Astrocyte (in vitro differentiated cells and primary cell): ENCODE data around the gene UNKL. TPM values are rescaled to one million over a fixed set of nuclear protein-coding genes. Genes with fewer than 3 reads are reported as not detected.

Experiments used
- DNase-seq: peaks from one replicate; pipeline ENCODE4 v3.0.0-alpha.2; 2010; ENCODE audit warnings: low read depth
- FAIRE-seq: peaks from 2 replicates; lab custom pipeline; 2011; peaks lifted over from hg19 to GRCh38; lab: Jason Lieb, UNC
- H2AFZ ChIP-seq: 2 replicates; pipeline ENCODE4 v1.6.0; 2012; ENCODE audit warnings: low read depth, low read length, inconsistent platforms
- H3K27ac ChIP-seq: 2 replicates; pipeline ENCODE4 v1.5.1; 2011; ENCODE audit warnings: low read depth, low read length, inconsistent platforms
- H3K27me3 ChIP-seq: 2 replicates; pipeline ENCODE4 v1.6.0; 2011; ENCODE audit warnings: low read length, inconsistent platforms; ENCODE audit not compliant: insufficient read depth
- H3K36me3 ChIP-seq: 2 replicates; pipeline ENCODE4 v1.5.1; 2011; ENCODE audit warnings: low read length, inconsistent platforms; ENCODE audit not compliant: insufficient read depth
- H3K4me1 ChIP-seq: 2 replicates; pipeline ENCODE4 v1.5.1; 2011; ENCODE audit warnings: low read length, inconsistent platforms; ENCODE audit not compliant: insufficient read depth
- H3K4me2 ChIP-seq: 2 replicates; pipeline ENCODE4 v1.6.0; 2012; ENCODE audit warnings: low read length, inconsistent platforms
- H3K4me3 ChIP-seq: 2 replicates; pipeline ENCODE4 v1.5.1; 2011; ENCODE audit warnings: low read depth, mild to moderate bottlenecking, low read length, inconsistent platforms; ENCODE audit not compliant: insufficient read depth
- H3K79me2 ChIP-seq: 2 replicates; pipeline ENCODE4 v1.6.0; 2012; ENCODE audit warnings: mild to moderate bottlenecking, low read length, inconsistent platforms; ENCODE audit not compliant: insufficient read depth
- H3K9ac ChIP-seq: 2 replicates; pipeline ENCODE4 v1.6.0; 2012; ENCODE audit warnings: mild to moderate bottlenecking, low read length, inconsistent platforms
- H3K9me3 ChIP-seq: 2 replicates; pipeline ENCODE4 v1.5.1; 2012; ENCODE audit warnings: low read depth, mild to moderate bottlenecking, low read length, inconsistent platforms; ENCODE audit not compliant: insufficient read depth
- H4K20me1 ChIP-seq: 2 replicates; pipeline ENCODE4 v1.6.0; 2012; ENCODE audit warnings: low read length, inconsistent platforms; ENCODE audit not compliant: insufficient read depth
- H3K27ac Mint-ChIP-seq: one replicate; pipeline ENCODE4 v1.8.0; 2021; ENCODE audit warnings: mild to moderate bottlenecking, mixed read lengths; ENCODE audit not compliant: unreplicated experiment
- H3K27me3 Mint-ChIP-seq: one replicate; pipeline ENCODE4 v1.8.0; 2021; ENCODE audit warnings: low read depth, mixed read lengths; ENCODE audit not compliant: unreplicated experiment
- H3K36me3 Mint-ChIP-seq: one replicate; pipeline ENCODE4 v1.8.0; 2021; ENCODE audit warnings: low read depth, mixed read lengths; ENCODE audit not compliant: unreplicated experiment
- H3K4me1 Mint-ChIP-seq: one replicate; pipeline ENCODE4 v1.8.0; 2021; ENCODE audit warnings: low read depth, mixed read lengths; ENCODE audit not compliant: unreplicated experiment
- H3K4me3 Mint-ChIP-seq: one replicate; pipeline ENCODE4 v1.8.0; 2021; ENCODE audit warnings: mild to moderate bottlenecking, moderate library complexity, mixed read lengths; ENCODE audit not compliant: unreplicated experiment
- H3K9me3 Mint-ChIP-seq: one replicate; pipeline ENCODE4 v1.8.0; 2021; ENCODE audit warnings: mild to moderate bottlenecking, mixed read lengths; ENCODE audit not compliant: unreplicated experiment
- CTCF ChIP-seq: IDR thresholded peaks from 2 replicates; pipeline ENCODE4 v1.5.1; 2011; ENCODE audit warnings: low read depth, mild to moderate bottlenecking, inconsistent platforms, low read length, moderate library complexity; ENCODE audit not compliant: insufficient read depth
- EZH2 ChIP-seq: IDR thresholded peaks from 2 replicates; pipeline ENCODE4 v1.6.1; 2012; ENCODE audit warnings: mild to moderate bottlenecking, low read length, inconsistent platforms; ENCODE audit not compliant: insufficient read depth
- total RNA-seq: library from RNA; stranded (reverse); gene quantifications from 2 replicates; pipeline ENCODE4 v1.2.1, GENCODE V29; 2021

Gene UNKL
- total RNA-seq, 1 donor from 2014 or later = 10.7 TPM

DNA sequence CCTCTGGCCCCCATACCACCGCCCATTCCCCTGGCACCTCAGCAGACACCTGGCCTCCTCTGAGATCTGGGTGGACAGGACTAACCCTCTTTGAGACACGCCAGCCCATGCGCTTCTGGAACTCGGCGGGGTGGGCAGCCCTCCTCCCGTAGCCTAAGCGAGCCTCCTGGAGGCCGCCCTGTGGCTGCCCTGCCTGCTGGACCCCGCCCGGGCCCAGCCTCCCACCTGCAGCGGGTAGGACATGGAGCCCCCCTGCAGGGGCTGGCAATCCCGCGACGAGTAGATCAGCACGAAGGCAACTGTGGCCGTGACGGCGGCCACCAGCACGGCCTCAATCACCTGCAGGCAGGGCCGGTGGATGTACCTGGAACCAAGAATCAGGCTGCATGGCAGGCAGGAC lies 38.0 kb upstream of the UNKL start:
- H3K27ac Mint-ChIP-seq = no peak overlapping the region
- H3K4me2 ChIP-seq = no peak overlapping the region
- H3K4me1 ChIP-seq = no peaks in the 10 kb centered on the region
- no peaks in the 10 kb centered on the region for H3K36me3 ChIP-seq
- H3K36me3 Mint-ChIP-seq = peaks cover 9% of the 10 kb centered on the region
- H3K9me3 Mint-ChIP-seq = no peaks in the 10 kb centered on the region
- H3K4me3 ChIP-seq = no peak overlapping the region
- H4K20me1 ChIP-seq = no peaks in the 10 kb centered on the region
- no peak for TF ChIP-seq EZH2
- TF ChIP-seq CTCF = no peak
- no peaks in the 10 kb centered on the region for H3K27me3 Mint-ChIP-seq
- H3K9ac ChIP-seq = no peak overlapping the region
- H3K4me1 Mint-ChIP-seq = no peaks in the 10 kb centered on the region
- no peaks in the 10 kb centered on the region for H3K79me2 ChIP-seq
- no peaks in the 10 kb centered on the region for H3K9me3 ChIP-seq
- DNase-seq = no peak
- no peak overlapping the region for H3K27ac ChIP-seq
- H2AFZ ChIP-seq = no peak overlapping the region
- no peaks in the 10 kb centered on the region for H3K27me3 ChIP-seq
- no peak for FAIRE-seq
- no peak overlapping the region for H3K4me3 Mint-ChIP-seq

GRCh38 chr16:1451702-1452392 lies 37.3 kb upstream of the UNKL start:
- H3K36me3 Mint-ChIP-seq = peaks cover 9% of the 10 kb centered on the region
- DNase-seq (no peak), FAIRE-seq (no peak)
- peak overlapping the region; percentile 41 for H3K27ac Mint-ChIP-seq
- H3K27me3 Mint-ChIP-seq = no peaks in the 10 kb centered on the region
- no peak overlapping the region for H3K4me3 Mint-ChIP-seq
- no peak overlapping the region for H3K4me2 ChIP-seq
- H3K9me3 ChIP-seq = no peaks in the 10 kb centered on the region
- no peak overlapping the region for H3K9ac ChIP-seq
- H3K4me1 Mint-ChIP-seq = no peaks in the 10 kb centered on the region
- no peak overlapping the region for H2AFZ ChIP-seq
- H4K20me1 ChIP-seq = no peaks in the 10 kb centered on the region
- H3K4me3 ChIP-seq = no peak overlapping the region
- TF ChIP-seq CTCF (no peak), EZH2 (no peak)
- H3K9me3 Mint-ChIP-seq = no peaks in the 10 kb centered on the region
- H3K79me2 ChIP-seq = no peaks in the 10 kb centered on the region
- no peaks in the 10 kb centered on the region for H3K4me1 ChIP-seq
- H3K27me3 ChIP-seq = no peaks in the 10 kb centered on the region
- H3K27ac ChIP-seq = no peak overlapping the region
- H3K36me3 ChIP-seq = no peaks in the 10 kb centered on the region

DNA sequence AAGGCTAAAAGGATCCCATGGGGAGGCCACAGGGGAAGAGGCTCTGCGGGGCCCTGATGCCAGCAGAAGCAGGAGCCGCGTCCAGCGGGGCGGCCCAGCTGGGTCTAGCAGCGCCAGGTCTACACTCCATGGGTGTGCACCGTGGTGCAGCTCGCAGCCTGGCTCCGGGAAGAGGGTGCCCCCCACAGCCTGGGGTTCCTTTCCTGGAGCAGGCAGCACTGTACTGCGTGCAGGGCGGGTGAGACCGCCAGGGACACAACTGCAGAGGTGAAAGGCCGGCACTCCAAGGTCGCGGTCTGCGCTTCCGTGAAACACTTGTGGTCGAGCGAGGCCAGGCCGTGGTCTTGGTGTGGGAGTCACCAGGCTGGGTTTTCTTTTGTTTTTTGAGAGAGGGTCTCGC lies 36.3 kb upstream of the UNKL start:
- Histone ChIP-seq H3K27me3 (no peaks in the 10 kb centered on the region), H3K4me2 (no peak overlapping the region), H4K20me1 (no peaks in the 10 kb centered on the region), H3K9me3 (no peaks in the 10 kb centered on the region), H2AFZ (no peak overlapping the region), H3K4me3 (no peak overlapping the region), H3K9ac (no peak overlapping the region), H3K4me1 (no peaks in the 10 kb centered on the region), H3K27ac (no peak overlapping the region), H3K79me2 (no peaks in the 10 kb centered on the region), H3K36me3 (no peaks in the 10 kb centered on the region)
- Mint-ChIP-seq H3K4me1 (no peaks in the 10 kb centered on the region), H3K9me3 (no peaks in the 10 kb centered on the region), H3K27me3 (no peaks in the 10 kb centered on the region), H3K27ac (no peak overlapping the region), H3K36me3 (peaks cover 11% of the 10 kb centered on the region), H3K4me3 (no peak overlapping the region)
- FAIRE-seq (no peak), DNase-seq (no peak)
- TF ChIP-seq EZH2 (no peak), CTCF (no peak)
